ENCODE measurements around the gene PKDCC. TPM values are rescaled to one million over a fixed set of nuclear protein-coding genes. Genes with fewer than 3 reads are reported as not detected.

Gene PKDCC
- total and polyA plus RNA-seq, 3 donors from 2014 or later: 86.0 to 122 (median 121) TPM

- TF ChIP-seq POLR2A (IDR thresholded peaks at IDR 0.05) (no peak), CTCF (IDR thresholded peaks at IDR 0.05) (peak in 2 of 3 experiments; percentile 34 to 44)
- H3K27me3 ChIP-seq: no peaks in the 10 kb centered on the region
- H3K9me3 ChIP-seq: no peaks in the 10 kb centered on the region
- WGBS, 2 donors: 74 to 77% methylated on average over 16 of the region's 16 CpGs
- no peaks in the 10 kb centered on the region for H3K4me1 ChIP-seq
- H3K36me3 ChIP-seq (ENCODE audit: low read depth, missing control alignments): no peaks in the 10 kb centered on the region
- H3K4me3 ChIP-seq: no peak overlapping the region
- H3K27ac ChIP-seq: no peak overlapping the region
- DNase-seq: peak; percentile 63
- intact Hi-C loops (cut with DNase I; ENCODE audit: low total_unique reads): loop anchor here (5.0 kb wide), 2 partner anchors 217 to 237 kb away; no protein-coding TSS in a partner anchor
Measured at GRCh38 chr2:42089340-42089925, 41.6 kb downstream of the PKDCC start.

- 88 to 93% methylated on average over 5 of the region's 5 CpGs for WGBS, 2 donors
Measured at GRCh38 chr2:42090216-42090615, 42.4 kb downstream of the PKDCC start.

GRCh38 chr2:42091671-42092070, 43.9 kb downstream of the PKDCC start:
- Histone ChIP-seq H3K27ac (no peak overlapping the region), H3K4me1 (no peaks in the 10 kb centered on the region), H3K36me3 (ENCODE audit: low read depth, missing control alignments) (no peaks in the 10 kb centered on the region), H3K4me3 (no peak overlapping the region), H3K9me3 (no peaks in the 10 kb centered on the region), H3K27me3 (no peaks in the 10 kb centered on the region)
- intact Hi-C loops (cut with DNase I; ENCODE audit: low total_unique reads): loop anchor here (10.0 kb wide), 1 partner anchor 103 kb away; no protein-coding TSS in a partner anchor
- DNase-seq: no peak
- WGBS, 2 donors: 90 to 93% methylated on average over 3 of the region's 3 CpGs
- TF ChIP-seq CTCF (IDR thresholded peaks at IDR 0.05) (no peak), POLR2A (IDR thresholded peaks at IDR 0.05) (no peak)

More at GRCh38 chr2:42090216-42090615, 42.4 kb downstream of the PKDCC start:
- TF ChIP-seq POLR2A (IDR thresholded peaks at IDR 0.05) (no peak), CTCF (IDR thresholded peaks at IDR 0.05) (no peak)
- DNase-seq: no peak
- Histone ChIP-seq H3K27me3 (no peaks in the 10 kb centered on the region), H3K36me3 (ENCODE audit: low read depth, missing control alignments) (no peaks in the 10 kb centered on the region), H3K27ac (no peak overlapping the region), H3K4me3 (no peak overlapping the region), H3K4me1 (no peaks in the 10 kb centered on the region), H3K9me3 (no peaks in the 10 kb centered on the region)
- intact Hi-C loops (cut with DNase I; ENCODE audit: low total_unique reads): loop anchor here (10.0 kb wide), 1 partner anchor 105 kb away; no protein-coding TSS in a partner anchor

- 56 to 60% methylated on average over 6 to 7 of the region's 7 CpGs for WGBS, 2 donors
- H3K4me3 ChIP-seq: no peak overlapping the region
- DNase-seq: no peak
- intact Hi-C loops (cut with DNase I; ENCODE audit: low total_unique reads): loop anchor here (10.0 kb wide), 1 partner anchor 102 kb away; no protein-coding TSS in a partner anchor
- TF ChIP-seq CTCF (IDR thresholded peaks at IDR 0.05): no peak
- no peak for TF ChIP-seq POLR2A (IDR thresholded peaks at IDR 0.05)
- H3K27me3 ChIP-seq: no peaks in the 10 kb centered on the region
- no peaks in the 10 kb centered on the region for H3K36me3 ChIP-seq (ENCODE audit: low read depth, missing control alignments)
- no peak overlapping the region for H3K27ac ChIP-seq
- H3K9me3 ChIP-seq: no peaks in the 10 kb centered on the region
- H3K4me1 ChIP-seq: no peaks in the 10 kb centered on the region
Measured at GRCh38 chr2:42092084-42092996, 44.5 kb downstream of the PKDCC start.

Measured in testis (tissue), 3 donors.